Osteoblast (primary cell): ENCODE data around the gene TRIM29. TPM values are rescaled to one million over a fixed set of nuclear protein-coding genes. Genes with fewer than 3 reads are reported as not detected.

ENCODE experiments used
- DNase-seq: peaks from one replicate; pipeline ENCODE4 v3.0.0; 2011; ENCODE audit warnings: low spot score, mixed read lengths; ENCODE audit not compliant: insufficient read length; ENCODE audit errors: missing footprints
- H2AFZ ChIP-seq: 2 replicates; pipeline ENCODE4 v1.6.0; 2011; ENCODE audit warnings: mild to moderate bottlenecking, low read length
- H3K27ac ChIP-seq: 2 replicates; pipeline ENCODE4 v1.5.1; 2011; ENCODE audit warnings: mild to moderate bottlenecking, low read depth, low read length, moderate library complexity
- H3K27me3 ChIP-seq: 2 replicates; pipeline ENCODE4 v1.6.0; 2012; ENCODE audit warnings: mild to moderate bottlenecking, control low read depth, inconsistent platforms, low read length, moderate library complexity; ENCODE audit not compliant: insufficient read depth
- H3K36me3 ChIP-seq: 2 replicates; pipeline ENCODE4 v1.5.1; 2011; ENCODE audit warnings: mild to moderate bottlenecking, low read length, control low read depth, moderate library complexity; ENCODE audit not compliant: insufficient read depth
- H3K4me1 ChIP-seq: 2 replicates; pipeline ENCODE4 v1.5.1; 2011; ENCODE audit warnings: mild to moderate bottlenecking, low read length, control low read depth, moderate library complexity; ENCODE audit not compliant: insufficient read depth
- H3K4me2 ChIP-seq: 2 replicates; pipeline ENCODE4 v1.6.0; 2011; ENCODE audit warnings: mild to moderate bottlenecking, low read length; ENCODE audit not compliant: insufficient read depth
- H3K4me3 ChIP-seq: fragments of 200-600 bp; sonication (generic); 3 replicates; pipeline ENCODE4 v1.5.1; 2012; ENCODE audit warnings: mild to moderate bottlenecking, low read length, inconsistent platforms; ENCODE audit not compliant: insufficient read depth
- H3K79me2 ChIP-seq: 2 replicates; pipeline ENCODE4 v1.6.0; 2012; ENCODE audit warnings: mild to moderate bottlenecking, low read length, control low read depth, inconsistent platforms; ENCODE audit not compliant: insufficient read depth
- H3K9me3 ChIP-seq: 2 replicates; pipeline ENCODE4 v1.5.1; 2011; ENCODE audit warnings: low read depth, low read length, control low read depth
- H4K20me1 ChIP-seq: 2 replicates; pipeline ENCODE4 v1.6.0; 2012; ENCODE audit warnings: mild to moderate bottlenecking, low read length, control low read depth; ENCODE audit not compliant: insufficient read depth
- total RNA-seq: library from RNA; depleted of rRNA; stranded (reverse); fragments of >200 nt; gene quantifications from 2 replicates; pipeline ENCODE4 v1.2.3, GENCODE V29; 2012
- TF ChIP-seq, protein P1 (sequence below): IDR thresholded peaks from 2 replicates; pipeline ENCODE4 v1.5.1; 2011; ENCODE audit warnings: mild to moderate bottlenecking, low read depth, low read length, moderate library complexity; ENCODE audit errors: extremely low read depth

The TRIM29 gene
- total RNA-seq, 1 donor: 0.36 TPM

DNA sequence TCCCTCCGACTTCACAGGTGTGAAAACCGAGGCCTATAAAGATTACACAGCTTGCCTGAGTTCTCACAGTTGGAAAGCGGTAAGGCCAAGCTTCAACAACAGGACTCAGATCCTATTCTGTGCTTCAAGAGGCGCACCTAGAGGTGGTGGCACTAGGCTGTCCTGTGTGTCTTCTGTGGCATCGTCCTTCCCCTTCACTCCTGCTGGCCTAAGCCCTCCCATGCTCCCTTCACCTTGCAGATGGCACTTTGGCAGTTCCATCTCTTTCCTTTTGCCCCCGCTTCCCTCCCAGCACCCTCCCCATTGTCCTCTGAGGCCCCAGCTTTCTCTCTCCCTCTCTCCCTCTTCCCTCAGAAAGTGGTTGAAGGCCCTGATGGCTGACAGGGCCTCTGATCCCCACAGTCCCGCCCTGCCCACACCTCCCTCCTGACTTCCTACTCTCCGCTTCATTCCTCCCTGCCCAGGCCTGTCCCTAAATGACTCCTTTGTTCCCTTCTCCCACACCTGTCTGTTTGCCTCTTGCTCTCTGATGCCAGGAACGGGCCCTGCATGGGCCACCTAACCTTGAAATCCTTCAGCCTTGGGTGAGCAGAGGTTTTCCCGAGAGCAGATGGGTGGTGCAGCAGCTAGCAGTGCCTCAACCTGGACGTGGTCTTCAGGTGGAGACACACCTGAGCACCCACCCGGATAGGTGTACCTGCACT lies 5.8 kb downstream of the TRIM29 start:
- Histone ChIP-seq H2AFZ (no peak overlapping the region), H3K36me3 (no peaks in the 10 kb centered on the region), H3K27ac (no peak overlapping the region), H3K4me3 (no peak overlapping the region), H3K4me1 (no peaks in the 10 kb centered on the region), H3K9me3 (no peaks in the 10 kb centered on the region), H3K79me2 (no peaks in the 10 kb centered on the region), H3K4me2 (no peak overlapping the region), H3K27me3 (peaks cover 18% of the 10 kb centered on the region), H4K20me1 (no peaks in the 10 kb centered on the region)
- TF ChIP-seq, protein P1, sequence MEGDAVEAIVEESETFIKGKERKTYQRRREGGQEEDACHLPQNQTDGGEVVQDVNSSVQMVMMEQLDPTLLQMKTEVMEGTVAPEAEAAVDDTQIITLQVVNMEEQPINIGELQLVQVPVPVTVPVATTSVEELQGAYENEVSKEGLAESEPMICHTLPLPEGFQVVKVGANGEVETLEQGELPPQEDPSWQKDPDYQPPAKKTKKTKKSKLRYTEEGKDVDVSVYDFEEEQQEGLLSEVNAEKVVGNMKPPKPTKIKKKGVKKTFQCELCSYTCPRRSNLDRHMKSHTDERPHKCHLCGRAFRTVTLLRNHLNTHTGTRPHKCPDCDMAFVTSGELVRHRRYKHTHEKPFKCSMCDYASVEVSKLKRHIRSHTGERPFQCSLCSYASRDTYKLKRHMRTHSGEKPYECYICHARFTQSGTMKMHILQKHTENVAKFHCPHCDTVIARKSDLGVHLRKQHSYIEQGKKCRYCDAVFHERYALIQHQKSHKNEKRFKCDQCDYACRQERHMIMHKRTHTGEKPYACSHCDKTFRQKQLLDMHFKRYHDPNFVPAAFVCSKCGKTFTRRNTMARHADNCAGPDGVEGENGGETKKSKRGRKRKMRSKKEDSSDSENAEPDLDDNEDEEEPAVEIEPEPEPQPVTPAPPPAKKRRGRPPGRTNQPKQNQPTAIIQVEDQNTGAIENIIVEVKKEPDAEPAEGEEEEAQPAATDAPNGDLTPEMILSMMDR: no peak
- DNase-seq: no peak

- H3K4me2 ChIP-seq: no peak overlapping the region
- no peaks in the 10 kb centered on the region for H3K36me3 ChIP-seq
- no peaks in the 10 kb centered on the region for H3K9me3 ChIP-seq
- no peaks in the 10 kb centered on the region for H4K20me1 ChIP-seq
- H2AFZ ChIP-seq: no peak overlapping the region
- DNase-seq: peak; percentile 44
- TF ChIP-seq, protein P1: no peak
- H3K4me1 ChIP-seq: no peaks in the 10 kb centered on the region
- no peak overlapping the region for H3K27ac ChIP-seq
- H3K27me3 ChIP-seq: peaks cover 23% of the 10 kb centered on the region
- H3K79me2 ChIP-seq: no peaks in the 10 kb centered on the region
- no peak overlapping the region for H3K4me3 ChIP-seq
Observed at GRCh38 chr11:120130991-120131760, 6.7 kb downstream of the TRIM29 start.

- H3K4me3 ChIP-seq: no peak overlapping the region
- H3K27me3 ChIP-seq: peaks cover 21% of the 10 kb centered on the region
- no peaks in the 10 kb centered on the region for H3K9me3 ChIP-seq
- no peaks in the 10 kb centered on the region for H3K79me2 ChIP-seq
- no peak overlapping the region for H3K27ac ChIP-seq
- H4K20me1 ChIP-seq: no peaks in the 10 kb centered on the region
- no peak overlapping the region for H2AFZ ChIP-seq
- no peaks in the 10 kb centered on the region for H3K36me3 ChIP-seq
- no peak overlapping the region for H3K4me2 ChIP-seq
- no peaks in the 10 kb centered on the region for H3K4me1 ChIP-seq
- no peak for DNase-seq
- TF ChIP-seq, protein P1: no peak
Observed at GRCh38 chr11:120130176-120130980, 7.5 kb downstream of the TRIM29 start.
